Naive thymus-derived CD8-positive, alpha-beta T cell (primary cell): ENCODE data around the gene TTBK1. TPM values are rescaled to one million over a fixed set of nuclear protein-coding genes. Genes with fewer than 3 reads are reported as not detected.
A peak's percentile ranks its signal among the peaks of the same experiment; 100 is the strongest.

Source experiments
- ATAC-seq, 2 donors: fragments of 150-1000 bp; cut with Tn5 transposase in 1 of 2; sonication (Bioruptor Pico), chemical (Tn5 transposase) in 1 of 2; 1 replicate in 1 of 2; 2 replicates in 1 of 2; pipeline ENCODE4 v1.10.0; 2021; ENCODE audit warnings: mild to moderate bottlenecking in 2 of 2, moderate library complexity in 2 of 2
- POLR2A ChIA-PET: fragments of 350-600 bp; sonication (Branson Sonifier 250); formaldehyde crosslinking; loops from one replicate; lab custom pipeline; 2021; ENCODE audit warnings: antibody characterized with exemption; lab: Charles Lee
- DNase-seq, 10 donors: peaks; one replicate each; pipeline versions ENCODE4 v3.0.0 to v3.0.0-alpha.2; 2020 to 2022
- H3K27ac Mint-ChIP-seq, 10 donors: one replicate each; pipeline ENCODE4 v1.8.0; 2020 to 2022; ENCODE audit warnings: mild to moderate bottlenecking in 10 of 10, mixed read lengths in 10 of 10, moderate library complexity in 4 of 10, inconsistent platforms in 1 of 10
- H3K27me3 Mint-ChIP-seq, 5 donors: one replicate each; pipeline ENCODE4 v1.8.0; 2021 to 2022; ENCODE audit warnings: mixed read lengths in 5 of 5
- H3K36me3 Mint-ChIP-seq, 3 donors: one replicate each; pipeline ENCODE4 v1.8.0; 2020 to 2022; ENCODE audit warnings: mixed read lengths in 3 of 3, mild to moderate bottlenecking in 2 of 3, inconsistent platforms in 1 of 3
- H3K4me1 Mint-ChIP-seq, 4 donors: one replicate each; pipeline ENCODE4 v1.8.0; 2021 to 2022; ENCODE audit warnings: mixed read lengths in 4 of 4
- H3K4me3 Mint-ChIP-seq, 10 donors: one replicate each; pipeline ENCODE4 v1.8.0; 2020 to 2022; ENCODE audit warnings: mild to moderate bottlenecking in 10 of 10, mixed read lengths in 10 of 10, moderate library complexity in 6 of 10, inconsistent platforms in 1 of 10
- H3K9me3 Mint-ChIP-seq, 9 donors: one replicate each; pipeline ENCODE4 v1.8.0; 2020 to 2022; ENCODE audit warnings: mixed read lengths in 9 of 9, mild to moderate bottlenecking in 3 of 9, inconsistent platforms in 1 of 9, moderate library complexity in 1 of 9
- polyA plus RNA-seq, 3 donors: library from polyadenylated mRNA; unstranded; fragments of 300-500 nt; fragmentation: Illumina TruSeq; gene quantifications; one replicate each; pipeline ENCODE4 v1.2.3, GENCODE V29; 2021
- total RNA-seq, 8 experiments: library from RNA in 2 of 8; stranded (reverse) in 2 of 8; gene quantifications; one replicate each; pipeline ENCODE4 v1.2.3 and lab custom pipeline; 2021 to 2026

TTBK1 gene
- total and polyA plus RNA-seq, 5 experiments from 2014 or later, result not detected

DNA sequence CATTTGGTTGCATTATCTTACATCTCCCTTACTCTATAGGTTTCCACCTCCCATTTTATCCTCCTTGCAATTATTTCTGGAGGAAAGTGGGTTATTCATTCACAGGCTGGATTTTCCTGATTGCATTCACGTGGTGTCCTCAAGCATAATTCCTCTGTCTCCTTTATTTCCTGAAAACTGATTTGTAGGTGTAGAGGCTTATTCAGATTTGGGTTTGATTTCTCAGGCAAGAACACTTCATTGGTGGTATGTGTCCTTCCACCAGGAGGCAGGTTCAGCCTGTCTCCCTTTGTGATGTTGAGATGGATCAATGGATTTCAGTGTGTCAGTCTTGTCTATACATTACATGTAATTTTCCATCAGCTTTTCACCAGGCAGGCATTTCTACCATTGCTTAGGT, 31.3 kb upstream of the TTBK1 start:
- Mint-ChIP-seq H3K4me1 (peaks cover 0 to 5% (median 0%) of the 10 kb centered on the region in 4 donors), H3K36me3 (peaks cover 0 to 46% (median 19%) of the 10 kb centered on the region in 3 donors), H3K27me3 (no peaks in the 10 kb centered on the region), H3K4me3 (no peak overlapping the region), H3K27ac (peak overlapping the region in 2 of 10 donors; percentile 15 to 46), H3K9me3 (no peaks in the 10 kb centered on the region)
- ATAC-seq (no peak), DNase-seq (no peak)
- POLR2A ChIA-PET, result no interaction called here

GRCh38 chr6:43213431-43213830, 29.9 kb upstream of the TTBK1 start:
- POLR2A ChIA-PET, result interaction anchor here (1.5 to 1.8 kb wide), 2 partner anchors 9 to 11 kb away, joined by 3 to 4 read pairs; no protein-coding TSS in a partner anchor
- DNase-seq (no peak), ATAC-seq (no peak)
- Mint-ChIP-seq H3K27me3 (no peaks in the 10 kb centered on the region), H3K36me3 (peaks cover 0 to 47% (median 21%) of the 10 kb centered on the region in 3 donors), H3K27ac (peak overlapping the region in 1 of 10 donors; percentile 63), H3K4me1 (peaks cover 0 to 6% (median 0%) of the 10 kb centered on the region in 4 donors), H3K9me3 (no peaks in the 10 kb centered on the region), H3K4me3 (no peak overlapping the region)

GRCh38 chr6:43215066-43215465, 28.2 kb upstream of the TTBK1 start:
- Mint-ChIP-seq H3K27me3 (no peaks in the 10 kb centered on the region), H3K4me1 (peaks cover 0 to 15% (median 3%) of the 10 kb centered on the region in 4 donors), H3K27ac (peak overlapping the region in 2 of 10 donors; percentile 49 to 61), H3K4me3 (no peak overlapping the region), H3K9me3 (no peaks in the 10 kb centered on the region), H3K36me3 (peaks cover 0 to 52% (median 22%) of the 10 kb centered on the region in 3 donors)
- no peak for DNase-seq
- POLR2A ChIA-PET, result interaction anchor here (0.5 to 1.8 kb wide), 4 partner anchors 9 to 995 kb away, joined by 3 to 7 read pairs (median 4); partner anchors contain the start of gene PPP2R5D
- ATAC-seq, result no peak

DNA sequence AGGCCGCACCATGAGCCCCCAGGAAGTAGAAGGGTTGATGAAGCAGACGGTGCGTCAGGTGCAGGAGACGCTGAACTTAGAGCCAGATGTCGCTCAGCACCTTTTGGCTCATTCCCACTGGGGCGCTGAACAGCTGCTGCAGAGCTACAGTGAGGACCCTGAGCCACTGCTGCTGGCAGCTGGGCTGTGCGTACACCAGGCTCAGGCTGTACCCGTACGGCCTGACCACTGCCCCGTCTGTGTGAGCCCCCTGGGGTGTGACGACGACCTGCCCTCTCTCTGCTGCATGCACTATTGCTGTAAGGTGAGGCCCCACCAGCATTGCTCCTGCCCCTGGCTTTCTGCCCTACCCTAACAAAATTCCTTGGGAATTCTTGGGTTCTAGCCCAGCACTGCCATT, 27.1 kb upstream of the TTBK1 start:
- H3K4me3 Mint-ChIP-seq, result no peak overlapping the region

DNA sequence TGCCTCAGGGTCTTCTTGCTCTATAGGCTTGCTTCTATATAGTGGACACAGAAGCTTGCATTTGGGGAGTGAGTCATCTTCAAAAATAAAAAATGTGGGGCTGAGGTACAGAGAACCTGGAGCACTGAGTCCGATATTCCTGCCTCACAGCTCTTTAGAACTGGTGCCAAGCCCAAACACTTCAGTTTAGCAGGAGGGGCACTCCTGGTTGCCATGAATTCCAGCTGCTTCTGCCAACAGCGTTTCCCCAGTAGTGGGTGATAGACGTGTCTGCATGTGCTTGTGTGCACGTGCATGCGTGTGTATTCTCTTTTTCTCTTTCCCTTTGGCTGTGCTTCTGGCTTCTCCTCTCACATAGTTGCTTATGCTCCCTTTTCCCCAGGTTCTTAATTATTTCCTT, 25.9 kb upstream of the TTBK1 start:
- Mint-ChIP-seq H3K4me1 (peaks cover 12 to 16% (median 14%) of the 10 kb centered on the region in 4 donors), H3K27ac (peak overlapping the region in 2 of 10 donors; percentile 11 to 27), H3K4me3 (no peak overlapping the region), H3K36me3 (peaks cover 0 to 52% (median 27%) of the 10 kb centered on the region in 3 donors), H3K27me3 (no peaks in the 10 kb centered on the region), H3K9me3 (no peaks in the 10 kb centered on the region)
- DNase-seq (no peak), ATAC-seq (no peak)
- POLR2A ChIA-PET, result interaction anchor here (0.5 to 0.6 kb wide), 4 partner anchors 21 to 355 kb away, joined by 3 to 5 read pairs (median 4); no protein-coding TSS in a partner anchor

More for the DNA sequence above, 27.1 kb upstream of the TTBK1 start:
- Mint-ChIP-seq H3K36me3 (peaks cover 0 to 54% (median 24%) of the 10 kb centered on the region in 3 donors), H3K27ac (no peak overlapping the region), H3K9me3 (no peaks in the 10 kb centered on the region), H3K27me3 (no peaks in the 10 kb centered on the region), H3K4me1 (peaks cover 5 to 17% (median 8%) of the 10 kb centered on the region in 4 donors)
- POLR2A ChIA-PET, result no interaction called here
- ATAC-seq, result no peak
- DNase-seq, result no peak

GRCh38 chr6:43219119-43219518, 24.2 kb upstream of the TTBK1 start:
- H3K4me3 Mint-ChIP-seq, result no peak overlapping the region
- no peaks in the 10 kb centered on the region for H3K9me3 Mint-ChIP-seq
- H3K4me1 Mint-ChIP-seq, result peaks cover 18 to 27% (median 23%) of the 10 kb centered on the region in 4 donors
- peaks cover 0 to 51% (median 29%) of the 10 kb centered on the region in 3 donors for H3K36me3 Mint-ChIP-seq
- no peaks in the 10 kb centered on the region for H3K27me3 Mint-ChIP-seq
- H3K27ac Mint-ChIP-seq, result peak overlapping the region in 5 of 10 donors; percentile 49 to 86 (median 67)
- POLR2A ChIA-PET, result no interaction called here
- no peak for DNase-seq
- ATAC-seq, result no peak

DNA sequence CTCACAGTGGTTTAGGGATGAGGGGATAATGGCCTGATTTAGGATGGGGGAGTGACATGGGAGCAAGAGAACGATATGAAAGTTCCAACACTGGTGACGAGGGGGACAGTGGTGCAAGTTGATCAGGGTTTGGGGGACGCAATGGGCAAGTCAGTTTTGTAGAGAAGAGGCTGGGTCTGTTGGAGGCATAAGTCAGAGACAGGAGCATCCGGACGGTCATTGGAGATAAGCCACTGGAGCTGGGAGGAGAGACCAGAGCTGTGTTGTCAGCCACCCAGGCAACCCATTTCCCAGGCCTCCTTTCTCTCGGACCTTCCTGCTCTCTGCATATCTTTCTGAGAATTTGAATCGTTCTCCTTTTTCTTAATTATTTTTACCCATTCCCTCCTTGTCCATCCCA, 23.5 kb upstream of the TTBK1 start:
- Mint-ChIP-seq H3K36me3 (peaks cover 0 to 48% (median 29%) of the 10 kb centered on the region in 3 donors), H3K9me3 (no peaks in the 10 kb centered on the region), H3K4me1 (peaks cover 23 to 33% (median 30%) of the 10 kb centered on the region in 4 donors), H3K27ac (peak overlapping the region in 9 of 10 donors; percentile 5 to 86 (median 47)), H3K4me3 (no peak overlapping the region), H3K27me3 (no peaks in the 10 kb centered on the region)
- DNase-seq (no peak), ATAC-seq (no peak)
- POLR2A ChIA-PET, result no interaction called here

DNA sequence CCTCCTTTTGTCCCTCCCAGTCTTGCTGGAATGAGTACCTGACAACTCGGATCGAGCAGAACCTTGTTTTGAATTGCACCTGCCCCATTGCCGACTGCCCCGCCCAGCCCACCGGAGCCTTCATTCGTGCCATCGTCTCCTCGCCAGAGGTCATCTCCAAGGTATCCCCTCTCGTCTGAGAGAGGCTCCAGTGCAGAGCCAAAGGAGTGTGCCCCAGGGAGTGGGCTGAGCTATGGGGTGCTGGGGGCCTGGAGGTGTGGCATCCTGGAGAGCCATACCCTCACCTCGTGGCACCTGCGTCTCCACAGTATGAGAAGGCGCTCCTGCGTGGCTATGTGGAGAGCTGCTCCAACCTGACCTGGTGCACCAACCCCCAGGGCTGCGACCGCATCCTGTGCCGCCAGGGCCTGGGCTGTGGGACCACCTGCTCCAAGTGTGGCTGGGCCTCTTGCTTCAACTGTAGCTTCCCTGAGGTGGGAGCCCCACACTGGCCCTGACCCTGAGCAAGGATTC, 22.8 kb upstream of the TTBK1 start:
- no peaks in the 10 kb centered on the region for H3K27me3 Mint-ChIP-seq
- no peak overlapping the region for H3K4me3 Mint-ChIP-seq
- H3K4me1 Mint-ChIP-seq, result peaks cover 21 to 39% (median 34%) of the 10 kb centered on the region in 4 donors
- DNase-seq (no peak), ATAC-seq (no peak)
- no peaks in the 10 kb centered on the region for H3K9me3 Mint-ChIP-seq
- POLR2A ChIA-PET, result no interaction called here
- peaks cover 0 to 44% (median 23%) of the 10 kb centered on the region in 3 donors for H3K36me3 Mint-ChIP-seq
- peak overlapping the region in 9 of 10 donors; percentile 46 to 99 (median 76) for H3K27ac Mint-ChIP-seq

GRCh38 chr6:43221046-43221972, 22.0 kb upstream of the TTBK1 start:
- no peak for DNase-seq
- Mint-ChIP-seq H3K27me3 (no peaks in the 10 kb centered on the region), H3K36me3 (peaks cover 0 to 40% (median 17%) of the 10 kb centered on the region in 3 donors), H3K27ac (peak overlapping the region; percentile 75 to 100 (median 85)), H3K9me3 (no peaks in the 10 kb centered on the region), H3K4me1 (peaks cover 22 to 47% (median 42%) of the 10 kb centered on the region in 4 donors), H3K4me3 (no peak overlapping the region)
- no peak for ATAC-seq
- POLR2A ChIA-PET, result interaction anchor here (0.6 to 1.2 kb wide), 2 partner anchors 8 to 134 kb away, joined by 3 to 4 read pairs; no protein-coding TSS in a partner anchor

GRCh38 chr6:43222418-43223059, 20.7 kb upstream of the TTBK1 start:
- H3K4me1 Mint-ChIP-seq, result peaks cover 26 to 53% (median 48%) of the 10 kb centered on the region in 4 donors
- peak overlapping the region; percentile 89 to 100 (median 100) for H3K27ac Mint-ChIP-seq
- POLR2A ChIA-PET, result interaction anchor here (0.6 to 5.0 kb wide), 5 partner anchors 9 to 292 kb away, joined by 3 to 33 read pairs (median 3); partner anchors contain the start of genes CUL9 and SRF
- H3K9me3 Mint-ChIP-seq, result no peaks in the 10 kb centered on the region
- DNase-seq (no peak), ATAC-seq (no peak)
- no peaks in the 10 kb centered on the region for H3K27me3 Mint-ChIP-seq
- H3K4me3 Mint-ChIP-seq, result peak overlapping the region in 1 of 10 donors; percentile 65
- peaks cover 0 to 30% (median 13%) of the 10 kb centered on the region in 3 donors for H3K36me3 Mint-ChIP-seq

DNA sequence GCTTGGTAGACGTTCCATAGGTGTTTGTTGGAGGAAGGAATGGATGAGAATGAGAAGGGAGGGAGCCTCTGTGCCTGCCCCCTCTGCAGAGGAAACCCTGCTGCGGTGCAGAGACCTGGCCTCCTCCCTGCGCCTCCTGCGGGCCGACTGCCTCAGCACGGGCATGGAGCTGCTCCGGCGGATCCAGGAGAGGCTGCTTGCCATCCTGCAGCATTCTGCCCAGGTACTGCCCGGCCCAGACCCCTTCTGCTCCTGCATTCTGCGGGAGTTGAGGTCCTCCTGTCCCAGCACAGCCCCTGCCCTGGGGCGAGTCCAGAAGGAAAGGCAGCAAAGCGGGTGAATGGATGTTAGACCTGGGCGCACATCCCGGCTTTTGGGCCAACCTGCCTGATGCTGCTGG, 20.1 kb upstream of the TTBK1 start:
- Mint-ChIP-seq H3K27me3 (no peaks in the 10 kb centered on the region), H3K36me3 (peaks cover 0 to 26% (median 9%) of the 10 kb centered on the region in 3 donors), H3K4me3 (peak overlapping the region in 1 of 10 donors; percentile 65), H3K27ac (peak overlapping the region; percentile 98 to 100 (median 100)), H3K4me1 (peaks cover 26 to 59% (median 54%) of the 10 kb centered on the region in 4 donors), H3K9me3 (no peaks in the 10 kb centered on the region)
- POLR2A ChIA-PET, result interaction anchor here (0.6 to 5.0 kb wide), 4 partner anchors 23 to 292 kb away, joined by 3 to 33 read pairs (median 4); partner anchors contain the start of genes CUL9 and SRF
- DNase-seq (no peak), ATAC-seq (no peak)
